Esophagus squamous epithelium (tissue), 5 donors: ENCODE results near the gene AHDC1. TPM values are rescaled to one million over a fixed set of nuclear protein-coding genes. Genes with fewer than 3 reads are reported as not detected.
A peak's percentile ranks its signal among the peaks of the same experiment; 100 is the strongest.

ENCODE experiments used
- DNase-seq: peaks from one replicate; lab custom pipeline; 2025; lab: John Stamatoyannopoulos, UW
- H3K27ac ChIP-seq, 4 donors: fragments of 200-600 bp; sonication (generic); one replicate each; pipeline ENCODE4 v1.5.1; 2016 to 2019; ENCODE audit warnings: mild to moderate bottlenecking in 1 of 4
- H3K27me3 ChIP-seq, 4 donors: fragments of 200-600 bp; sonication (generic); 1 replicate in 3 of 4; 2 replicates in 1 of 4; pipeline versions ENCODE4 v1.5.1 to v1.6.0; 2017 to 2021; ENCODE audit warnings: antibody characterized with exemption in 1 of 4
- H3K36me3 ChIP-seq, 3 donors: fragments of 200-600 bp; sonication (generic); one replicate each; pipeline ENCODE4 v1.5.1; 2016 to 2019
- H3K4me1 ChIP-seq, 3 donors: fragments of 200-600 bp; sonication (generic); one replicate each; pipeline ENCODE4 v1.5.1; 2017 to 2019
- H3K4me3 ChIP-seq, 4 donors: fragments of 200-600 bp; sonication (generic); 1 replicate in 3 of 4; 2 replicates in 1 of 4; pipeline ENCODE4 v1.5.1; 2016 to 2019; ENCODE audit warnings: mild to moderate bottlenecking in 2 of 4, moderate library complexity in 1 of 4
- H3K9me3 ChIP-seq, 3 donors: fragments of 200-600 bp; sonication (generic); one replicate each; pipeline ENCODE4 v1.5.1; 2016 to 2019
- POLR2A ChIP-seq, 4 donors: fragments of 450-650 bp; IDR thresholded peaks; one replicate each; pipeline ENCODE4 v1.6.1; 2017; ENCODE audit warnings: antibody characterized with exemption in 4 of 4, mild to moderate bottlenecking in 4 of 4, moderate library complexity in 3 of 4
- WGBS, 2 donors: methylation state at CpG; one replicate each; pipeline ENCODE4 v1.1.5; 2018; 5-methylcytosine and 5-hydroxymethylcytosine counted together
- intact Hi-C: fragments of 100-400 bp; cut with DNase I; formaldehyde crosslinking; loops from one replicate; pipeline ENCODE4 v1.15.0; 2022
- total RNA-seq, 4 donors: library from RNA; depleted of rRNA; stranded (reverse); fragments of >200 nt; gene quantifications; one replicate each; pipeline ENCODE4 v1.1.0, GENCODE V29; 2016
- TF ChIP-seq, protein P1 (sequence below), 6 experiments: fragments of 450-650 bp in 4 of 6; fragments of 200-600 bp in 2 of 6; sonication (generic) in 2 of 6; IDR thresholded peaks; one replicate each; pipeline ENCODE4 v1.5.1; 2016 to 2019; ENCODE audit warnings: antibody characterized with exemption in 6 of 6, mild to moderate bottlenecking in 4 of 6, moderate library complexity in 4 of 6
- donor health status: DM: yes; HTN: yes; CAD: no.

Gene AHDC1
- total RNA-seq, 4 donors from 2014 or later: 22.2 to 112 (median 30.6) TPM

DNA sequence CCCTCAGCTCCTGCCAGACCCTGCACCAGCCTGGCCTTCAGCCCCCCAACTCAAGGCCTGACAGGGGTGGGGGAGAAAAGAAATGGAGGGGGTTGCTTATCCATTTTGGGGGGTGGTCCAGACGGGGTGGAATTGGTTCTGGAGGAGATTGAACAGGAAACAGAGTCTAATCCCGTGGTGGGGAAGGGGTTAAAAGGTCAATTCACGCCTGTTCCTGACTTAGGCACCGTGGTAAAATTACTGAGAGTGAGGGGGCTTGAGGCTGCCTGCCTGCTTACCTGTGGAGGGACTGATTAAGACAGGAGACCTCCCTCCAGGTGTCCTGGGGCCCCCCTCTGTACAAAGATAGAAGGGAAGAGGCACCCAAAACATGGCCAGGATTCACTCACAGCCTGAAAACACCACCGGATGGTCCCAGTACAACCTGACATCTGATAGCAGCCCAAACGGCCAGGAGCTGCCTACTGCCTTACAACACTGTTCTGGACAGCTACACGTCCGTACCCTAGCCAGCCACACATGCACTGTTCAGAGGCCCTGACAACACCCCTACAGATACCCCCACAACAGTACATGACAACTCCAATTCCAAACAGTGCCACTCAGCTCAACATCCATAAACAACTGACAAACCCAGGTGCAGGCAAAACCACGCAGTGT, 31.8 kb downstream of the AHDC1 start:
- peaks cover 91 to 100% (median 91%) of the 10 kb centered on the region in 3 donors for H3K4me1 ChIP-seq
- H3K4me3 ChIP-seq: peak overlapping the region in 2 of 4 donors; percentile 10 to 14
- intact Hi-C loops: no loop called here
- 19 to 23% methylated on average over 5 to 9 of the region's 9 CpGs for WGBS, 2 donors
- no peaks in the 10 kb centered on the region for H3K36me3 ChIP-seq
- no peaks in the 10 kb centered on the region for H3K27me3 ChIP-seq
- DNase-seq: no peak
- H3K27ac ChIP-seq: peak overlapping the region; percentile 89 to 97 (median 96)
- H3K9me3 ChIP-seq: no peaks in the 10 kb centered on the region
- TF ChIP-seq, protein P1, sequence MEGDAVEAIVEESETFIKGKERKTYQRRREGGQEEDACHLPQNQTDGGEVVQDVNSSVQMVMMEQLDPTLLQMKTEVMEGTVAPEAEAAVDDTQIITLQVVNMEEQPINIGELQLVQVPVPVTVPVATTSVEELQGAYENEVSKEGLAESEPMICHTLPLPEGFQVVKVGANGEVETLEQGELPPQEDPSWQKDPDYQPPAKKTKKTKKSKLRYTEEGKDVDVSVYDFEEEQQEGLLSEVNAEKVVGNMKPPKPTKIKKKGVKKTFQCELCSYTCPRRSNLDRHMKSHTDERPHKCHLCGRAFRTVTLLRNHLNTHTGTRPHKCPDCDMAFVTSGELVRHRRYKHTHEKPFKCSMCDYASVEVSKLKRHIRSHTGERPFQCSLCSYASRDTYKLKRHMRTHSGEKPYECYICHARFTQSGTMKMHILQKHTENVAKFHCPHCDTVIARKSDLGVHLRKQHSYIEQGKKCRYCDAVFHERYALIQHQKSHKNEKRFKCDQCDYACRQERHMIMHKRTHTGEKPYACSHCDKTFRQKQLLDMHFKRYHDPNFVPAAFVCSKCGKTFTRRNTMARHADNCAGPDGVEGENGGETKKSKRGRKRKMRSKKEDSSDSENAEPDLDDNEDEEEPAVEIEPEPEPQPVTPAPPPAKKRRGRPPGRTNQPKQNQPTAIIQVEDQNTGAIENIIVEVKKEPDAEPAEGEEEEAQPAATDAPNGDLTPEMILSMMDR (IDR thresholded peaks at IDR 0.05): no peak
- TF ChIP-seq POLR2A (IDR thresholded peaks at IDR 0.05): no peak

DNA sequence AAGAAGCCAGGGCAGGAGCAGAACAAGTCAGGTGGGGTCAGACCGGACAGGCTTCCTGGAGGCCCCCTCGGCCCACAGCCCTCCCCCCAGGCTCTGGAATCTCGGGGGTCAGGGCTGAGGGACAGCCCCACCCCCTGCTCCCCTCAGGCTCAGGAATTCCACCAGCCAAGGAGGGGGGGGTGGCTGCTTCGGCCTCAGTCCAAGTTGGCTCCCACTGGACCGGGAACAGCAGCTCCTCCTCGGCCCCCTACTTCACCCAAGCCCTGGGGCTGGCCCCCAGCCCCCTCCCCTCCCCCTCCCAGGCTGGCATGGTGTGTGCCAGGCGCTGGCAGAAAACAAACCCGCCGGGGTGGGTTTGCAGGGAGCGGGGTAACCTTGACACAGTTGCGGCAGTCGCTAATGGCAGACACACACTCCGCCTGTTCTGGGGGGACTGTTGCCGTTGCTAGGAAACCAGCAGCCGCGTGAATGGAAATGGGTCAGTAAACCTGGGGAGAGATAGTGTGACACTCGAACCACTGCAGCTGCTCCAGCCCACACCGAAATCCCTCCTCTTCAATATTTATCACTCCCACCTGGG, 32.4 kb downstream of the AHDC1 start:
- Histone ChIP-seq H3K9me3 (no peaks in the 10 kb centered on the region), H3K4me3 (peak overlapping the region in 3 of 4 donors; percentile 4 to 14 (median 10)), H3K27ac (peak overlapping the region; percentile 89 to 97 (median 96)), H3K4me1 (peaks cover 91 to 100% (median 91%) of the 10 kb centered on the region in 3 donors), H3K27me3 (no peaks in the 10 kb centered on the region), H3K36me3 (no peaks in the 10 kb centered on the region)
- DNase-seq: no peak
- TF ChIP-seq, protein P1 (IDR thresholded peaks at IDR 0.05): no peak
- TF ChIP-seq POLR2A (IDR thresholded peaks at IDR 0.05): no peak
- intact Hi-C loops: no loop called here
- WGBS, 2 donors: 24 to 31% methylated on average over 7 to 10 of the region's 18 CpGs

DNA sequence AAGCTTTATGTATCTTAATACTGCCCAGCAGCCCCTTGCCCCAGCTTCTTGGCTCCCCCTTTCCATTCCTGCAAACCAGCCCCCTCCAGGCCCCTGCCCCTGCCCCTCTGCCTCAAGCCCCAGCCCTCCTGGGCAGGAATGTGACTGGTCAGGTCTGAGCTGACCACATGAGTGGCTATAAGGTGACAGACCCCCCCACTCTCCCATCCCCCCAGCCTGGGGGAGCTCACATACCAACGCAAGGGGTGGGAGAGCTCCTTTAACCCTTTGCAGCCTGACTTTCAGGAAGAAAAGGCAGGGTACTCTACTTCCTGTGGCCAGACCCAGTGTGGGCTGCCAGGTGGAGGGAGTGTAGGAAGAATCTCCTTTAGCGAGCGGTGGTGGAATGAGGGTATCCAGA, 33.2 kb downstream of the AHDC1 start:
- intact Hi-C loops: no loop called here

DNA sequence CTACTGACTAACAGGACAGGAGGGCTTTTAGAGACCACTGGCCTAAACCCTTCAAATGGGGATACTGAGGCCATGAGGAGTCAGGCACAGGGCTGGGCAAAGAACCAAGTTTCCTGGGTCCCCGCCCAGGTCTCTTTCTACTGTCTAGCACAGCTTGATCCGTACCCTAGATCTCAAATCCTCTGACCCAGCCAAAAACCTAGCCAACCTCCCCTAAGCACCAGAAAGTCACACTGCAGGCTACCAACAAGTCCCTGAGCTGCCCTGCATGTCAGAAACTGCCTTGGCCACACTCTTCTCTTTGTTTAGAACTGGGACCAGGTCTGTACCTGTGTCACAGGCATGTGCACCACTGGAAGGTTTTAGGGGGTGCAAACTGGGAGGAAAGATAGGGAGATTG, 33.6 kb downstream of the AHDC1 start:
- DNase-seq: no peak
- TF ChIP-seq, protein P1 (IDR thresholded peaks at IDR 0.05): no peak
- no peak for TF ChIP-seq POLR2A (IDR thresholded peaks at IDR 0.05)
- intact Hi-C loops: no loop called here
- Histone ChIP-seq H3K9me3 (no peaks in the 10 kb centered on the region), H3K4me3 (peak overlapping the region in 1 of 4 donors; percentile 13), H3K27ac (peak overlapping the region; percentile 89 to 97 (median 96)), H3K36me3 (peaks cover 0 to 6% (median 0%) of the 10 kb centered on the region in 3 donors), H3K4me1 (peaks cover 85 to 100% (median 89%) of the 10 kb centered on the region in 3 donors), H3K27me3 (no peaks in the 10 kb centered on the region)
- 43 to 46% methylated on average over 2 of the region's 2 CpGs for WGBS, 2 donors

More for the DNA sequence above, 33.2 kb downstream of the AHDC1 start:
- Histone ChIP-seq H3K4me3 (peak overlapping the region in 1 of 4 donors; percentile 13), H3K27me3 (no peaks in the 10 kb centered on the region), H3K27ac (peak overlapping the region; percentile 89 to 97 (median 96)), H3K4me1 (peaks cover 85 to 100% (median 87%) of the 10 kb centered on the region in 3 donors), H3K9me3 (no peaks in the 10 kb centered on the region), H3K36me3 (peaks cover 0 to 2% (median 0%) of the 10 kb centered on the region in 3 donors)
- DNase-seq: no peak
- TF ChIP-seq POLR2A (IDR thresholded peaks at IDR 0.05): no peak
- TF ChIP-seq, protein P1 (IDR thresholded peaks at IDR 0.05): no peak
- WGBS, 2 donors: 37 to 50% methylated on average over 3 of the region's 3 CpGs
